Left lung (tissue), 10 donors: ENCODE results near the gene ARID3C. TPM values are rescaled to one million over a fixed set of nuclear protein-coding genes. Genes with fewer than 3 reads are reported as not detected.

ENCODE experiments used
- ATAC-seq: fragments of 200-7000 bp; cut with Tn5 transposase; one replicate; pipeline ENCODE4 v1.9.1; 2020; ENCODE audit warnings: moderate library complexity
- DNase-seq, 4 donors: peaks; one replicate each; pipeline ENCODE4 v3.0.0-alpha.2; 2013 to 2020
- H3K27ac ChIP-seq, 2 donors: fragments of 200-600 bp; sonication (generic) in 1 of 2; one replicate each; pipeline versions ENCODE4 v1.5.0 to v1.8.0; 2020 to 2021
- H3K27me3 ChIP-seq, 2 donors: fragments of 200-600 bp; sonication (generic) in 1 of 2; one replicate each; pipeline versions ENCODE4 v1.5.0 to v1.8.0; 2020 to 2021
- H3K36me3 ChIP-seq, 2 donors: fragments of 200-600 bp; sonication (generic) in 1 of 2; one replicate each; pipeline versions ENCODE4 v1.5.0 to v1.8.0; 2020 to 2021
- H3K4me1 ChIP-seq, 2 donors: fragments of 200-600 bp; one replicate each; pipeline ENCODE4 v1.8.0; 2021
- H3K4me3 ChIP-seq, 2 donors: fragments of 200-600 bp; sonication (generic) in 1 of 2; one replicate each; pipeline versions ENCODE4 v1.5.0 to v1.8.0; 2020 to 2021; ENCODE audit warnings: mild to moderate bottlenecking in 1 of 2
- H3K9me3 ChIP-seq, 2 donors: fragments of 200-600 bp; sonication (generic) in 1 of 2; one replicate each; pipeline versions ENCODE4 v1.5.0 to v1.8.0; 2020 to 2021
- intact Hi-C, 2 donors: fragments of 100-400 bp; cut with DNase I; formaldehyde crosslinking; loops; one replicate each; pipeline versions ENCODE4 v1.11.2 to v1.14.2; 2022
- polyA plus RNA-seq, 6 donors: library from polyadenylated mRNA; unstranded; fragments of 120-200 nt; gene quantifications; one replicate each; pipeline ENCODE4 v1.2.1, GENCODE V29; 2013; ENCODE audit not compliant: insufficient read length in 6 of 6
- total RNA-seq, 2 donors: library from RNA; stranded (reverse); fragmentation: NEBNext Ultra II Directional; extraction: Animal tissue kit (Norgen Biotek cat#: 25700); gene quantifications; one replicate each; pipeline ENCODE4 v1.2.1, GENCODE V29; 2021
- TF ChIP-seq, protein P1 (sequence below), 2 donors: fragments of 200-600 bp; sonication (generic) in 1 of 2; IDR thresholded peaks; one replicate each; pipeline versions ENCODE4 v1.5.0 to v1.8.0; 2021; ENCODE audit warnings: antibody characterized with exemption in 2 of 2
- donor health status: DM: no; HTN: yes; CAD: no.
- donor health status: DM: no; HTN: no; CAD: no.

The ARID3C gene
- total and polyA plus RNA-seq, 8 donors: 0.13 to 0.24 (median 0.15) TPM; not detected in 5

DNA sequence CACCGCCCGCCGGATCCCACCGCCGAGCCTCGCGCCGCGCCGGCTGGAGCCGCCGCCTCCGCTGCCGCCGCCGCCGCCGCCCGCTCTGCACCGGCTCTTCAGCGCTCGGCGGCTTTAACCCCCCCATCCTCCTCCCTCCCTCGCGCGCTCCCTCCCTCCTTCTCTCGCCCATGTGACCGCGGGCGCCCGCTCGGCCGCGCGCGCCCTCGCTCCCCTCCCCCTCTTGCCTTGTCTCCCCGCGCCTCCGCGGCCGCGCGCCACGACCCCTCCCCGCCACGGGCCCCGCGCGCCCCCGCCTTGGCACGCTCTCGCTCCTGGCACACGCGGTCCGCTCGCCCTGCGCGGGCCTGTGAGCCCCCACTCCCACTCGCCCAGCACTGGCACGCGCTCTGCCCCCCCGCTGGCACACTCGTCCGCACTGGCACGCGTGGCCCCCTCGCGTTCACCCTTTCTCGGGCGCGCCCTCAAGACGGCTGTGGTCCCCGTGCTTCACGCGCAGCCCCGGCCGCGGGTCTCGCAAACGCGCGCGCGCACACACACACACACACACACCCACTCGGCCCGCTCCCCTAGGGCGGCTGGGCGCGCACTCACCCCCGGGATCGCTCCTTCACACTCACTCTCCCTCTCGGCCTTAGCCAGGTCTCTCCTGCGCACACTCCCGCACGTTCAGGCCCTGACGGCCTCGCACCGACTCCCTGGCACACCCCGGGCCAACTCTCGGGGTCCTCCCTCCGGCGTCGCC, 39.1 kb downstream of the ARID3C start, which contains the start of gene CNTFR:
CNTFR (minus strand) TSS at position 89 of the 745 bp plus-strand sequence. CDS start 20,743 bp downstream, outside the sequence.
- no peak for ATAC-seq
- H3K4me3 ChIP-seq: peak within 1 kb of the TSS; percentile 15 to 30
- peaks cover 21 to 45% of the 10 kb centered on the region in 2 donors for H3K4me1 ChIP-seq
- H3K27me3 ChIP-seq: peaks cover 52 to 100% of the 10 kb centered on the region in 2 donors
- TF ChIP-seq, protein P1, sequence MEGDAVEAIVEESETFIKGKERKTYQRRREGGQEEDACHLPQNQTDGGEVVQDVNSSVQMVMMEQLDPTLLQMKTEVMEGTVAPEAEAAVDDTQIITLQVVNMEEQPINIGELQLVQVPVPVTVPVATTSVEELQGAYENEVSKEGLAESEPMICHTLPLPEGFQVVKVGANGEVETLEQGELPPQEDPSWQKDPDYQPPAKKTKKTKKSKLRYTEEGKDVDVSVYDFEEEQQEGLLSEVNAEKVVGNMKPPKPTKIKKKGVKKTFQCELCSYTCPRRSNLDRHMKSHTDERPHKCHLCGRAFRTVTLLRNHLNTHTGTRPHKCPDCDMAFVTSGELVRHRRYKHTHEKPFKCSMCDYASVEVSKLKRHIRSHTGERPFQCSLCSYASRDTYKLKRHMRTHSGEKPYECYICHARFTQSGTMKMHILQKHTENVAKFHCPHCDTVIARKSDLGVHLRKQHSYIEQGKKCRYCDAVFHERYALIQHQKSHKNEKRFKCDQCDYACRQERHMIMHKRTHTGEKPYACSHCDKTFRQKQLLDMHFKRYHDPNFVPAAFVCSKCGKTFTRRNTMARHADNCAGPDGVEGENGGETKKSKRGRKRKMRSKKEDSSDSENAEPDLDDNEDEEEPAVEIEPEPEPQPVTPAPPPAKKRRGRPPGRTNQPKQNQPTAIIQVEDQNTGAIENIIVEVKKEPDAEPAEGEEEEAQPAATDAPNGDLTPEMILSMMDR (IDR thresholded peaks at IDR 0.05): no peak
- H3K9me3 ChIP-seq: no peaks in the 10 kb centered on the region
- no peaks in the 10 kb centered on the region for H3K36me3 ChIP-seq
- DNase-seq: peak in 1 of 4 donors; percentile 81
- intact Hi-C loops: loop anchor here in 1 of 2 donors (5.0 kb wide), 1 partner anchor 43 kb away; no protein-coding TSS in a partner anchor
- H3K27ac ChIP-seq: no peak within 1 kb of the TSS

DNA sequence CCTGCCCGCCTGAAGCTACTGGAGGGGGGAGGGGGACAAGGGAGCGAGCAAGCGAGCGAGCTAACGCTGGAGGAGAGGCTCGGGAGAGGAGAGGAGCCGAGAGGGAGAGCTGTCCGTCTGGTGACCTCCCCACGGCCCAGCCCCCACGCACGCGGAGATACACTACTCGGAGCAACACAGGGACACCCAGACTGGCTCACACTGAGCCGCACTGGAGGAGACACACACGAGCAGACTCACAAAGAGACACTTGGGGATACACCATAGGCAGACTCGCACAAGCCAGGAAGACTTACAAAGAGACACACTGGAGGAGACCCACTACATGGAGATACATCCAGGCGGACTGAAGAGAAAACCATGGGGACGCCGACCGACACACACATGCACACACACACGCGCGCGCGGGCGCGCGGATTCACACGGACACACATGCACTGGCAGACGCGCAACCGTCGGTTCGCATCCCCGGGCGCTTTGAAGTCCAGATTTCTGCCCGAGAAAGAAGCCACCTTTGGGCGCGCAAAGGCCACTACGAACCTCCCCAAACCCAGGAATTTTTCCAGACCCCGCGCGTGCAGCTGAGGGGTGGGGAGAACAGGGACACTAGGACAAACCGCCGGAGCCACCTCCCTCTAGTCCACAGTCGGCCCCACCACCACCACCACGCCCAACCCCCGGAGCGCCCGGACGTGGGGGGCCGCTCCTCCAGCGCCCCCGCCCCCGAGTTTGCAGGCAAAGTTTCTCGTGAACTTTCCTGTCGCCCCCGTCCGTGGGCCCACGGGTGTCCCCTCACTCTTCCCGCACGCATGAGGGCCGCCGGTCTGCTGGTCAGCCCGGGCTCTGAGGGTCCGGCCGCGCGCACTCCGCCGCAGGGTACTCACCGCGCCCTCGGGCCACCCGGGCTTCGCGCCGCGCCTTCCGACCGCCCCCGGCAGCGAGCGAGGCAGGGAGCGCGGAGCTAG, 39.9 kb downstream of the ARID3C start:
- no peak for DNase-seq
- H3K4me1 ChIP-seq: peaks cover 21 to 45% of the 10 kb centered on the region in 2 donors
- no peak overlapping the region for H3K27ac ChIP-seq
- intact Hi-C loops: no loop called here
- H3K9me3 ChIP-seq: no peaks in the 10 kb centered on the region
- ATAC-seq: no peak
- TF ChIP-seq, protein P1 (IDR thresholded peaks at IDR 0.05): no peak
- H3K4me3 ChIP-seq: peak overlapping the region in 1 of 2 donors; percentile 2
- H3K27me3 ChIP-seq: peaks cover 58 to 100% of the 10 kb centered on the region in 2 donors
- no peaks in the 10 kb centered on the region for H3K36me3 ChIP-seq

DNA sequence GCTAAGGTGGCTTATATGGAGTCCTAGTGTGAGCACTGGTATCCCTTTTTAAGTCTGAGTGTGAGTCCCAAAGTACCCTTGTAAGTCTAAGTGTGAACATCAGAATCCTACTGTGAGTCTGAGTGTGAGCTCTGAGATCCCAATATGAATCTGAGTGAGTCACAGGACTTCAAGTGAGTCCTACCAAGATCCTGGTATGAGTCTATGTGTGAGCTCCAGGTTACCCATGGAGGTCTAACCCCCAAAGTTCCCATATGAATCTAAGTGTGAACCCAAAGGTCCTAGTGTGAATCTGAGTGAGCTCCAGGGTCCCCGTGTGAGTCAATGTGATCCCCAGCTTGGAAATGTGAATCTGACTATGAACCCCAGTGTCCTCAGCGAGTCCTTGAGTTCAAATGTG, 41.6 kb downstream of the ARID3C start:
- Histone ChIP-seq H3K4me1 (peaks cover 17 to 36% of the 10 kb centered on the region in 2 donors), H3K4me3 (no peak overlapping the region), H3K27me3 (peaks cover 47 to 100% of the 10 kb centered on the region in 2 donors), H3K27ac (no peak overlapping the region), H3K36me3 (no peaks in the 10 kb centered on the region), H3K9me3 (no peaks in the 10 kb centered on the region)
- no peak for DNase-seq
- ATAC-seq: no peak
- intact Hi-C loops: no loop called here
- TF ChIP-seq, protein P1 (IDR thresholded peaks at IDR 0.05): no peak

DNA sequence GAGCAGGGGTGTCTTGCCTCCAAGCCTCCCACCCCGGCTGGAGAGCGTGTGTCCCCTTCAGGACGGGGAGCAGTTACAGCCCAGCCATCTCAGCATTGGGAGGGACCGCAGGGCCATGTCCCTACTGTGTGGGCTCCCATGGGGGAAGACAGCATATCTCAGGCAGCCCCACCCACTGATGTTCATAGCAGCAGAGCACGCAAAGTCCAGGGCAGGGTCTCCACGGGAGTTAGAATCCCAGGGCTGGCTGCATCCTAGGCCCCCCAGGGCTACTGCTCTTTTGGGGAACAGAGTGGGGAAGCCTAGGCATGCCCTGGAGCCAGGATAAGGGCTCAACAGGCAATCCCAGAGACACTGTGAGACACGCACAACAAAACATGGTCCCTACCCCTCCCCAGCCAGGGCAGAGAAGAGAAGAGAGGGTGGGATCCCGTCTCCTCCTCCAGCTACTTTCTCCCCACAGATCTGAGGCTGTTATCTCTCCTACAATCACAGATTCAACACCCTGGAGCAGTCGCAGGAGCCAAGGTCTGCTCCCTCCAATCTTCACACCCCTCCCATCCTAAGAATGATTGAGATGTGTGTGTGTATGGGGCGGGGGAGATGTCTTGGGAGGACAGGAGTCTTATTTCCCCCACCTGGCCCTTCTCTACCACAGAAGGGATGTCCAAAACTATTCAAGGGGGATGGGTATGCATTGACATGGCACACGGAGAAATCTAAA, 42.8 kb downstream of the ARID3C start:
- DNase-seq: no peak
- Histone ChIP-seq H3K27ac (no peak overlapping the region), H3K9me3 (no peaks in the 10 kb centered on the region), H3K36me3 (no peaks in the 10 kb centered on the region), H3K27me3 (peaks cover 39 to 100% of the 10 kb centered on the region in 2 donors), H3K4me3 (no peak overlapping the region), H3K4me1 (peaks cover 9 to 25% of the 10 kb centered on the region in 2 donors)
- ATAC-seq: no peak
- TF ChIP-seq, protein P1 (IDR thresholded peaks at IDR 0.05): no peak
- intact Hi-C loops: no loop called here
